ENCODE measurements around the gene HS1BP3. TPM values are rescaled to one million over a fixed set of nuclear protein-coding genes. Genes with fewer than 3 reads are reported as not detected.

The HS1BP3 gene
- total RNA-seq, 1 donor from 2014 or later: 16.6 TPM

DNA sequence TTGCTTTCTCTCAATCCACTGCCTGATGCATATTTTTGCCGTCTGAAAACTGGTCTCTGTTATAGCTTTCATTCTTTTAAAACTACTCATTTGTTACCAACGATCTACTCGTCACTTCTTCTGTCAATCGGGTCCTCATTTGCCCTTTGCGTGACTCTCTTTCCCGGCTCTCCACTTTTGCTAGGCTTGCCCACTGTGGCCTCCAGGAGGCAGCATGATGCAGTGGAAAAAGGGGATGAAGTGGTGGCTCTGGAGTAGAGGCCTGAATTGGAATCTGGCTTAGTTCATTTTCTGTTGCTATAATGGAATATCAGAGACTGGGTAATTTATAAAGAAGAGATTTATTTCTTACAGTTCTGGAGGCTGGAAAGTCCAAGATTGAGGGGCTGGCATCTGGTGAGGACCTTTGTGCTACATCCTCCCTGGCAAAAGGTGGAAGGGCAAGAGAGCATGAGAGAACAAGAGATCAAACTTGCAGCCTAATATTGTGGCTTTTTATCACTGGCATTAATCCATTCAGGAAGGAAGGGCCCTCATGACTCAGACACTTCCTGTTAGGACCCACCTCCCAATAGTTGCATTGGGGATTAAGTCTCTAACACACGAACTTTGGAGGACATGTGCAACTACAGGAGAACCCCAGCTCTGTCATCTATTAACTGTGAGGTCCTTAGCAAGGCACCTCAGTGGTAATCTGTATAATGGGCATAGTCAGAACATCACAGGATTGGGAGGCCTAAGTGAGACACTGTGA, 31.4 kb upstream of the HS1BP3 start:
- Histone ChIP-seq H3K27ac (replicated peaks) (no peak overlapping the region), H3K9me3 (replicated peaks) (no peaks in the 10 kb centered on the region), H3K4me1 (peaks cover 5% of the 10 kb centered on the region), H3K4me3 (no peak overlapping the region), H3K27me3 (ENCODE audit: low read depth) (no peaks in the 10 kb centered on the region), H3K36me3 (peaks cover 43% of the 10 kb centered on the region)
- no peak for DNase-seq
- intact Hi-C loops (cut with micrococcal nuclease): no loop called here
- TF ChIP-seq, protein P1, sequence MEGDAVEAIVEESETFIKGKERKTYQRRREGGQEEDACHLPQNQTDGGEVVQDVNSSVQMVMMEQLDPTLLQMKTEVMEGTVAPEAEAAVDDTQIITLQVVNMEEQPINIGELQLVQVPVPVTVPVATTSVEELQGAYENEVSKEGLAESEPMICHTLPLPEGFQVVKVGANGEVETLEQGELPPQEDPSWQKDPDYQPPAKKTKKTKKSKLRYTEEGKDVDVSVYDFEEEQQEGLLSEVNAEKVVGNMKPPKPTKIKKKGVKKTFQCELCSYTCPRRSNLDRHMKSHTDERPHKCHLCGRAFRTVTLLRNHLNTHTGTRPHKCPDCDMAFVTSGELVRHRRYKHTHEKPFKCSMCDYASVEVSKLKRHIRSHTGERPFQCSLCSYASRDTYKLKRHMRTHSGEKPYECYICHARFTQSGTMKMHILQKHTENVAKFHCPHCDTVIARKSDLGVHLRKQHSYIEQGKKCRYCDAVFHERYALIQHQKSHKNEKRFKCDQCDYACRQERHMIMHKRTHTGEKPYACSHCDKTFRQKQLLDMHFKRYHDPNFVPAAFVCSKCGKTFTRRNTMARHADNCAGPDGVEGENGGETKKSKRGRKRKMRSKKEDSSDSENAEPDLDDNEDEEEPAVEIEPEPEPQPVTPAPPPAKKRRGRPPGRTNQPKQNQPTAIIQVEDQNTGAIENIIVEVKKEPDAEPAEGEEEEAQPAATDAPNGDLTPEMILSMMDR (IDR thresholded peaks at IDR 0.05; ENCODE audit: borderline replicate concordance): peak; percentile 55

- intact Hi-C loops (cut with micrococcal nuclease): no loop called here
- peaks cover 28% of the 10 kb centered on the region for H3K36me3 ChIP-seq
- H3K9me3 ChIP-seq (replicated peaks): no peaks in the 10 kb centered on the region
- peaks cover 15% of the 10 kb centered on the region for H3K4me1 ChIP-seq
- no peak overlapping the region for H3K4me3 ChIP-seq
- H3K27ac ChIP-seq (replicated peaks): no peak overlapping the region
- TF ChIP-seq, protein P1 (IDR thresholded peaks at IDR 0.05; ENCODE audit: borderline replicate concordance): no peak
- no peak for DNase-seq
- H3K27me3 ChIP-seq (ENCODE audit: low read depth): no peaks in the 10 kb centered on the region
Observed at GRCh38 chr2:20680744-20681375, 30.0 kb upstream of the HS1BP3 start.

- TF ChIP-seq, protein P1 (IDR thresholded peaks at IDR 0.05; ENCODE audit: borderline replicate concordance): no peak
- no peak overlapping the region for H3K4me3 ChIP-seq
- H3K4me1 ChIP-seq: peaks cover 36% of the 10 kb centered on the region
- intact Hi-C loops (cut with micrococcal nuclease): no loop called here
- no peaks in the 10 kb centered on the region for H3K9me3 ChIP-seq (replicated peaks)
- DNase-seq: no peak
- peaks cover 9% of the 10 kb centered on the region for H3K27me3 ChIP-seq (ENCODE audit: low read depth)
- H3K27ac ChIP-seq (replicated peaks): no peak overlapping the region
- peaks cover 13% of the 10 kb centered on the region for H3K36me3 ChIP-seq
Observed at GRCh38 chr2:20678780-20679179, 27.9 kb upstream of the HS1BP3 start.

- TF ChIP-seq, protein P1 (IDR thresholded peaks at IDR 0.05; ENCODE audit: borderline replicate concordance): no peak
- intact Hi-C loops (cut with micrococcal nuclease): no loop called here
- no peak overlapping the region for H3K4me3 ChIP-seq
- no peaks in the 10 kb centered on the region for H3K9me3 ChIP-seq (replicated peaks)
- peaks cover 36% of the 10 kb centered on the region for H3K4me1 ChIP-seq
- H3K27me3 ChIP-seq (ENCODE audit: low read depth): peaks cover 16% of the 10 kb centered on the region
- peaks cover 13% of the 10 kb centered on the region for H3K36me3 ChIP-seq
- DNase-seq: no peak
- H3K27ac ChIP-seq (replicated peaks): no peak overlapping the region
Observed at GRCh38 chr2:20678086-20678395, 27.1 kb upstream of the HS1BP3 start.

- DNase-seq: no peak
- Histone ChIP-seq H3K9me3 (replicated peaks) (no peaks in the 10 kb centered on the region), H3K27ac (replicated peaks) (peak overlapping the region; percentile 73), H3K4me3 (no peak overlapping the region), H3K36me3 (peaks cover 13% of the 10 kb centered on the region), H3K4me1 (peaks cover 36% of the 10 kb centered on the region), H3K27me3 (ENCODE audit: low read depth) (peaks cover 22% of the 10 kb centered on the region)
- TF ChIP-seq, protein P1 (IDR thresholded peaks at IDR 0.05; ENCODE audit: borderline replicate concordance): peak; percentile 6
- intact Hi-C loops (cut with micrococcal nuclease): no loop called here
Observed at GRCh38 chr2:20677301-20678085, 26.6 kb upstream of the HS1BP3 start.
